ENCODE results near the gene PTPN23.

GRCh38 chr3:47337656-47338055, 43.2 kb upstream of the PTPN23 start:
- TF ChIP-seq POLR2A (IDR thresholded peaks at IDR 0.05) (no peak), CTCF (IDR thresholded peaks at IDR 0.05) (no peak), EP300 (IDR thresholded peaks at IDR 0.05) (no peak)

Data from tibial nerve (tissue), 4 donors.